Activated T-cell treated with anti-CD3 and anti-CD28 coated beads for 24 hours (primary cell): ENCODE measurements around the gene CDO1.

ENCODE experiments used
- DNase-seq: peaks from one replicate; pipeline ENCODE4 v3.0.0-alpha.2; 2020; ENCODE audit warnings: low read depth

CDO1 gene

DNA sequence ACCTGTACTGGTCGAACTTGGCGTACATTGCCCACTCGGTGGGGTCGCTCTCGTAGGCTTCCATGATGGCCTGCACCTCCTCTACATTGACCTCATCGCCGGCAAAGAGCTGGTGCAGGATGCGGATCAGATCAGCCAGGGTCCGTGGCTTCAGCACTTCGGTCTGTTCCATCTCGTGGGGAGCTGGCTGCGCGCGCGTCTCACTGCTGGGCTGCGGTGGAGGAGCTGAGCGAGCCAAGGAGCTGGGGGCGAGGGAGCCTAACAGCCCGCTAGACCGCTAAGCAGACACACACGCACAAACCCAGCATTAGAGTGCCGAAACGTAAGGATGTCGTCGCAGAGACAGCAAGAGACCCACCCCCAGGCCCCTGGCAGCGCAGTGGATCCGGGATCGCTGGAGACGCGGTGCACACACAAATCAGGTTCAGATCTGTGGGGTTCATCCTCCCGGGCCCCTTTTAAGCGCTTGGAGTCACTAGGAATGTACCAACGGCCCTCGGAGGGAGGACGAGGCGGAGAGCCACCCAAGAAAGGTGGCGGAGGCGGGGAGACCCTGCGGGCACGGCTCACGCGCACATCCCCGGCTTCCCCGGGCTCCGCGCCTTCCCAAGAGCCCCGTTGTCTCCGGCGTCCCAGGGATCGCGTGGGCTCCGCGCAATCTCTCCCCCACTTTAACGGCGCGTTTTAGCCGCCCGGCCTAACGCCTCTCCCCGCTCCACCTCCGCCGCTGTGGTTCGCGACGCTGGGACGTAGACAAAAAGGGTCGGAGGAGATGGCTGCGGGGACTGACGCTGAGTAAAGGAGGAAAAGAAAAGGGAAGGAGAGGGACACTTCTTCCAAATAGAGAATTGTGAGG is at the start of gene CDO1:
TSS of gene CDO1 (minus strand) at position 434 of the 856 bp plus-strand sequence. CDS start at position 172, 262 bp downstream.
- no peak for DNase-seq

GRCh38 chr5:115859378-115859777 is 42.9 kb upstream of the CDO1 start:
- no peak for DNase-seq

DNA sequence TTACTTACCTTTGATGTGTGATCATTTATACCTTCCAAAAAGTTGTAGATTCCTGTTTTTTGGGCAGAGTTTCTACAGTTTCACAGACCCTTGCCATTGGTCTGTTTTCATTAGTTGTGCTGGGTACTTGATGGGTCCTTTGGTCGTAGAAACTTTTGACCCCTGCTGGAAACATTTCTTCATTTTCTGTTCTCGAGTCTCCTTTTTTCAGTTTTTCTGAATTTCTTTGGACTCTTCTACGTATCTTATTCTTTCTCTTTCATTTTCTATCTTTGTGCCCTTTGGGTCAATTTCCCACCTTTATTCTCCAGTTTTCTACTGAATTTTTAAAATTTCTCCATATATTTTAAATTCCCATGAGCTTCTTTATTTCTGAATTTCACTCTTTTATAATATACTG is 41.9 kb upstream of the CDO1 start:
- no peak for DNase-seq

GRCh38 chr5:115857626-115858349 is 41.3 kb upstream of the CDO1 start:
- DNase-seq: no peak

- no peak for DNase-seq
Observed at GRCh38 chr5:115857057-115857479, 40.6 kb upstream of the CDO1 start.

DNA sequence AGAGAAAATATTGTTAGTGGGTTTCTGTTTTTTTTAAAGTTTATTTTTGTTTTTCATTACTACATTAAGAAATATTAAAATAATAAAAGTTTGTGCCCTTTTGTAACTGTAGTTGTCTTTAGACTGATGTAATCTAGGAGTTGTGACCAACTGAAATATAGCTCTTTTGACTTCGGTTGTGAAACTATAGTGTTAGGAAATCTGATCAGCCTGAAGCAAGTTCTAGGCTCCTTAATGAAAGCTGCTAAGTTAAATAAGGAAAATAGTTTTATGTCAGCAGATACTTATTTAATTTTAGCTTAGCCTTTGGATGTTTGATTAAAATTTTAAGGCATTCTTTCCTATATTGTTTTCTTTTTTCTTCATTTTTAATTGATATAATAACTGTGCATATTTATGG is 39.5 kb upstream of the CDO1 start:
- DNase-seq: no peak

- no peak for DNase-seq
Observed at GRCh38 chr5:115854139-115854538, 37.7 kb upstream of the CDO1 start.

DNA sequence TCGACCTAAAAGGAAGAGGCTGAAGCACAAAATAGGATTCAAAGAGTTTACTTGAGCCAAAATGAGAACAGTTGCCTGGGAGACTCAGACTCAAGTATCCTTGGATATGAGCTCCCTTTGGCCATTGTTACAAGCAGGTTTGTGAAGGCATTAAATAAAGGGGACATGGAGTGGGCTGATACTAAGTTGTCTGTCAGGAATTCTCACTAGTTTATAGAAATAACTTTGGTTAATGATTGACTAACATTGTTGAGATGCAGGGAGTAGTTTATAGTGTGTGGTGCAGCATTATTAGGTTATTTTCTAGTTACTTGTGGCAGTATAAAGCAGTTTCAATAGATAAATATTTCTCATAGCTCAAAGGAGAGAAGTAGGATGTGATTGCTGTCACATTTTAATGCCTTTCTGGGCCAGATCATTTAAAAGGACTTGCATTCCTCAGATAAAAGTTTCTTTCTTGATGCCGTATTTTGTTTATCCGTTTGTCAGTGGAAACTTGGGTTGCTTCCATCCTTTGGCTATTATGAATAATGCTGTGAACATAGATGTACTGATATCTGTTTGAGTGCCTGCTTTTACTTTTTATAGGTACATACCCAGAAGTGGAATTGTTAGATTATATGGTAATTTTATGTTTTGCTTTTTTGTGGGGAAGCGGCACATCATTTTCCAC is 34.4 kb upstream of the CDO1 start:
- no peak for DNase-seq

GRCh38 chr5:115849258-115849798 is 32.9 kb upstream of the CDO1 start:
- no peak for DNase-seq

DNA sequence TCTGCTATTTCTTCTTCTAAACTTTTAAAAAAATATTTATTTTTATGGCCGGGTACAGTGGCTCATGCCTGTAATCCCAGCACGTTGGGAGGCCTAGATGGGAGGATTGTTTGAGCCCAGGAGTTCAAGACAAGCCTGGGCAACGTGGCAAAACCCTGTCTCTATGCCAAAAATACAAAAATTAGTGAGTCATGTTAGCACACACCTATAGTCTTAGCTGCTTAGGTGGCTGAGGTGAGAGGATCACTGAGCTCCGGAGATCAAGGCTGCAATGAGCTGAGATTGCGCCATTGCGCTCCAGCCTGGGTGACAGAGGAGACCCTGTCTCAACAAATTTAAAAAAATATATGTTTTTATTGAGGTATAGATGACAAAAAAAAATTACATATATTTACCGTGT is 30.8 kb upstream of the CDO1 start:
- DNase-seq: no peak

DNA sequence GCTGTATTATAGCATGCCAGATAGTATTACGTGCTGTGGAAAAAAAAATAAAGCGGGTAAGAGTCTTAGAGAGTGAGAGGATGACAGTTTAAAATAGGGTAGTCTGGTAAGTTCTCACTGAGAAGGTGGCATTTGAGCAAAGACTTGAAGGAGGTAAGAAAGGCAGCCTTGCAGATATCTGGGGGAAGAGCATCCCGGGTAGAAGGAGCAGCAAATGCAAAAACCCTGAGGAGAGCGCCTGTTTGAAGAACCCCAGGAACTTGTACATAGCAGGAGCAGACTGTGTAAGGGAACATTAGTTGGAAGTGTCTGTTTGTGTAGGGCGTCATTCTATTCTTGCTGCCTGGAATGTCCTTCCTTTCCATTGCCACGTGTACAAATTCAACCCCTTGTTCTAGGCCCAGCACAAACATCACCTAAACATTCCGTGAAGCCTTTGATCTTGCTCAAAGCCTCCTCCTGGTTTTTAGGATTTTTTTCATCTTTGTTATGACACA is 27.9 kb upstream of the CDO1 start:
- no peak for DNase-seq

GRCh38 chr5:115843444-115844130 is 27.1 kb upstream of the CDO1 start:
- no peak for DNase-seq

DNA sequence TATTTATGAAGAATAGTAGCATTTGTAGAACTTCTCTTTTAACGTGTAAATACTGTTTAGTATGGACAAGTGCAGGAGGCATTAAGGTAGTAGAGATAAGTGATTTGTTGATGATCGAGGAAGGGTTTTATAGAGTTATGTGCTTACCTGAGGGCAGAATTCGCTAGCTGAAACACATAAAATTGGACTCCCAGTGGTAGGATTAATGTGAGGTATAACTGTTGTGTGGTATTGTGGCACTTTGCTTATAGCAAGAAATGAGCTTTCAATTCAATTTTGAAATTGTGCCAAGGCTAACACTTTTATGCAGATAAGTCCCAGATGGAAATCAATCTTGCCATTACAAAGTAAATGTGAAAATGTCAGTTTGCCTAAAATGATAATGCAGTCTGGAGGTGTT is 26.5 kb upstream of the CDO1 start:
- DNase-seq: no peak

DNA sequence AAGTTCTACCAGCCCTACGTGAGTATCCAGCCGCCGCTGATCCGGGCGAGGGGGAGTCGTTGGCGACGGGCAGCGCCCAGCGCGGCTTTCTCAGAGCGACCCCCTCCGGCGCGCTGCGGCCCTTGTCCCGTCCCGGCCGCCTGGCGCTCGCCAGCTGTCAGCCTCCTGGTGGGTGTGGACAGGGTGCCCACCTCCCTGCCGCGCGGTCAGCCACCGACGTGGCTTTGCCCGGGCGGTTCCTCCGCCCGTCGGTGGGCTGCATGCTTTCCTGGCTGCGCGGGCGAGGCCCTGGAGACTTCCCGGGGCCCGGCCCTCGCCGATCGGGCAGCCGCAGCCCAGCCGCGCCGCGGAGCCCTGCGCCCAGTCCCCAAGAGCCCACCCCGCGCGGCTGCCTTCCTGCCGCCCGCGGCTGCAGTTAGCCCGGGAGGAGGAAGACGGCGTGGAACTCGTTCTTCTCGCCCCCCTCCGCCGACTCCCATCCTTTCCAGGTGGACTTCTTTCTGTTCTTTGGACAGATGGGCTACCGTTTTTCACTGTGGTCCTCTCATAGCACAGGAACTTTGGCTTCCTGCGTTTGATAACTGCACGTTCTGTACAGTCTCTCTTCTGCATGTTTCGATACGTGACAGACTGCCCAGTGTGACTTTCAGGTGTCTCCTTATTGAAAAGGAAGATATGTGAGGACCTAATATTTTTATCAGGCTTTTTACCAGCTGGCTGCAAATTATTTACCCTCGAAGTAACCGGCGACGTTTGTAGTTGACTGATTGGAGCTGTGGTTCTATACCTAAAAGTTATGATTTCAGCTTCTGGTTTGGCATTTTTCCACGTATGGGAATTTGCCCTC is 25.9 kb upstream of the CDO1 start:
- peak; percentile 10 for DNase-seq

GRCh38 chr5:115841382-115842088 is 25.1 kb upstream of the CDO1 start, which contains the start of the genes AP3S1 and ATG12:
Gene AP3S1 (plus strand): TSS chr5:115841935. CDS start chr5:115842038, 103 bp downstream.
Gene ATG12 (minus strand): TSS chr5:115841565. CDS start chr5:115841552, 13 bp downstream.
- DNase-seq: peak; percentile 85

DNA sequence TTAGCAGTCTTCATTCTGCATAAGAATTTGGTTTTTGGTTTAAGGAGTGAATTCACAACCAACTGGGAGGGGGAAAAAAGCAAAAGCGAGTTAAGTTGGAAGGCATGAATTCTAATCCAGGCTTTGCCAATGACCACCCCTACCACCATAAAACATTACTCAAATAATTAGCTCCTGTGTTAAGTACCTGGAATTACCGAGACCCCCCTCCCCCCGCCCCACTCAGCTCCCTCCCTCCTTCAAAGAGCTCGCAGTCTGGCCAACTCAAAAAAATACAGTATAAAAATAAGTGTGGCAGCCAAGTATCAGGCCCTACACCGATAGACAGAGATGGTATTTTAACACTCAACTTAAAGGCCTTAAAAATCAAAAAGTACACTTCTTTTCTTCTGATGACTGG is 24.4 kb upstream of the CDO1 start:
- no peak for DNase-seq

DNA sequence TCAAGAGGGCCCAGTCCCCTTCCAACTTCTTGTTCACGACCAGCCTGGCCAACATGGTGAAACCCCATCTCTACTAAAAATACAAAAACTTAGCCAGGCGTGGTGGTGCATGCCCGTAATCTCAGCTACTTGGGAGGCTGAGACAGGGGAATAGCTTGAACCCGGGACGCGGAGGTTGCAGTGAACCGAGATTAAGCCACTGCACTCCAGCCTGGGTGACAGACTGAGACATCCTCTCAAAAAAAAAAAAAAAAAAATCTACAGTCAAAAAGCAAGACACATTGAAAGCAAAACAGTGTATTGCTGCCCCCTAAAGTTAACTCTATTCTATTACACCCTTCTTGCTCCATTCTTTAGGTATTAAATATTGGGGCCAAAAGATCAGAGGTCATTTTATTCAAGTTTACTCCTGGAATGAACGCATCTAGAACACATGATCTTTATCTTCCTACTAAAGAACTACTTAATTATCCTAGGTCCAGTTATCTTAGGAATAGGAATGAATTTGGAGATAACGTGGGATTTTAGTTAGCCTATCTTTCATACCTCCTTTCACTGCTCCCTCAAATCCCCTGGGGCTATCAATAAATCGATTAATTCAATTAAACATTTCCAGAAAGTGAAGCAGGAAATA is 22.5 kb upstream of the CDO1 start:
- DNase-seq: no peak

GRCh38 chr5:115835481-115835880 is 19.0 kb upstream of the CDO1 start:
- no peak for DNase-seq

- no peak for DNase-seq
Observed at GRCh38 chr5:115831163-115831768, 14.8 kb upstream of the CDO1 start.
